Breast epithelium (tissue), 4 donors: ENCODE data around the gene CHRD. TPM values are rescaled to one million over a fixed set of nuclear protein-coding genes. Genes with fewer than 3 reads are reported as not detected.

Experiments
- DNase-seq, 2 donors: peaks; one replicate each; pipeline ENCODE4 v3.0.0-alpha.2; 2019; ENCODE audit warnings: low spot score in 2 of 2
- H3K27ac ChIP-seq, 2 donors: fragments of 200-600 bp; sonication (generic) in 1 of 2; one replicate each; pipeline ENCODE4 v1.5.1; 2016 to 2019; ENCODE audit warnings: mild to moderate bottlenecking in 1 of 2
- H3K27me3 ChIP-seq, 2 donors: fragments of 200-600 bp; sonication (generic) in 1 of 2; one replicate each; pipeline versions ENCODE4 v1.5.1 to v1.6.0; 2017 to 2019; ENCODE audit warnings: control low read depth in 1 of 2, mild to moderate bottlenecking in 1 of 2
- H3K36me3 ChIP-seq: fragments of 200-600 bp; one replicate; pipeline ENCODE4 v1.5.1; 2019
- H3K4me1 ChIP-seq, 2 donors: fragments of 200-600 bp; sonication (generic); one replicate each; pipeline ENCODE4 v1.5.1; 2016 to 2019; ENCODE audit warnings: control low read depth in 1 of 2
- H3K4me3 ChIP-seq, 3 donors: fragments of 200-600 bp; sonication (generic); 1 replicate in 2 of 3; 2 replicates in 1 of 3; pipeline ENCODE4 v1.5.1; 2016 to 2019; ENCODE audit warnings: mild to moderate bottlenecking in 3 of 3, moderate library complexity in 2 of 3
- H3K9me3 ChIP-seq, 2 donors: fragments of 200-600 bp; sonication (generic) in 1 of 2; one replicate each; pipeline ENCODE4 v1.5.1; 2016 to 2019; ENCODE audit warnings: control low read depth in 1 of 2
- CTCF ChIP-seq, 3 donors: fragments of 450-650 bp; IDR thresholded peaks; one replicate each; pipeline ENCODE4 v1.5.1; 2016 to 2017; ENCODE audit warnings: antibody characterized with exemption in 3 of 3, mild to moderate bottlenecking in 3 of 3, moderate library complexity in 3 of 3
- POLR2A ChIP-seq: fragments of 450-650 bp; IDR thresholded peaks from one replicate; pipeline ENCODE4 v1.6.1; 2016; ENCODE audit warnings: antibody characterized with exemption, mild to moderate bottlenecking, moderate library complexity
- POLR2AphosphoS5 ChIP-seq, 3 donors: sonication (generic); formaldehyde crosslinking; IDR thresholded peaks; one replicate each; pipeline ENCODE4 v1.6.1; 2017; ENCODE audit warnings: antibody characterized with exemption in 3 of 3
- intact Hi-C: fragments of 100-400 bp; cut with DNase I; formaldehyde crosslinking; loops from one replicate; pipeline ENCODE4 v1.15.1; 2023; ENCODE audit warnings: low total_unique reads
- total RNA-seq, 3 donors: library from RNA; depleted of rRNA; stranded (reverse); fragments of >200 nt; gene quantifications; one replicate each; pipeline ENCODE4 v1.1.0, GENCODE V29; 2016

CHRD gene
- total RNA-seq, 3 donors from 2014 or later, result 9.6 to 20.3 (median 12.1) TPM

GRCh38 chr3:184395320-184395660 lies 15.4 kb downstream of the CHRD start:
- no peak for DNase-seq
- TF ChIP-seq CTCF (IDR thresholded peaks at IDR 0.05), result no peak
- TF ChIP-seq POLR2AphosphoS5 (IDR thresholded peaks at IDR 0.05), result no peak
- no peak for TF ChIP-seq POLR2A
- Histone ChIP-seq H3K9me3 (no peaks in the 10 kb centered on the region), H3K27me3 (no peaks in the 10 kb centered on the region), H3K4me1 (no peaks in the 10 kb centered on the region), H3K4me3 (no peak overlapping the region), H3K27ac (no peak overlapping the region), H3K36me3 (no peaks in the 10 kb centered on the region)
- intact Hi-C loops, result no loop called here

- Histone ChIP-seq H3K4me3 (no peak overlapping the region), H3K36me3 (no peaks in the 10 kb centered on the region), H3K27ac (peak overlapping the region; percentile 54 to 71), H3K9me3 (no peaks in the 10 kb centered on the region), H3K27me3 (no peaks in the 10 kb centered on the region), H3K4me1 (no peaks in the 10 kb centered on the region)
- intact Hi-C loops, result no loop called here
- no peak for TF ChIP-seq POLR2AphosphoS5 (IDR thresholded peaks at IDR 0.05)
- TF ChIP-seq POLR2A, result no peak
- TF ChIP-seq CTCF (IDR thresholded peaks at IDR 0.05), result no peak
- DNase-seq, result no peak
Observed at GRCh38 chr3:184399410-184399809, 19.6 kb downstream of the CHRD start.

- H3K36me3 ChIP-seq, result no peaks in the 10 kb centered on the region
- TF ChIP-seq POLR2A (no peak), POLR2AphosphoS5 (IDR thresholded peaks at IDR 0.05) (no peak), CTCF (IDR thresholded peaks at IDR 0.05) (no peak)
- intact Hi-C loops, result no loop called here
- no peak overlapping the region for H3K4me3 ChIP-seq
- no peak for DNase-seq
- H3K4me1 ChIP-seq, result no peaks in the 10 kb centered on the region
- no peak overlapping the region for H3K27ac ChIP-seq
- no peaks in the 10 kb centered on the region for H3K9me3 ChIP-seq
- no peaks in the 10 kb centered on the region for H3K27me3 ChIP-seq
Observed at GRCh38 chr3:184405075-184406030, 25.5 kb downstream of the CHRD start.

- no peaks in the 10 kb centered on the region for H3K36me3 ChIP-seq
- no peaks in the 10 kb centered on the region for H3K9me3 ChIP-seq
- H3K4me1 ChIP-seq, result no peaks in the 10 kb centered on the region
- no peaks in the 10 kb centered on the region for H3K27me3 ChIP-seq
- intact Hi-C loops, result loop anchor here (2.0 kb wide), 1 partner anchor 59 kb away; no protein-coding TSS in a partner anchor
- TF ChIP-seq POLR2AphosphoS5 (IDR thresholded peaks at IDR 0.05) (no peak), POLR2A (no peak), CTCF (IDR thresholded peaks at IDR 0.05) (no peak)
- no peak overlapping the region for H3K27ac ChIP-seq
- DNase-seq, result no peak
- H3K4me3 ChIP-seq, result no peak overlapping the region
Observed at GRCh38 chr3:184409331-184409926, 29.6 kb downstream of the CHRD start.

- Histone ChIP-seq H3K4me3 (no peak overlapping the region), H3K9me3 (no peaks in the 10 kb centered on the region), H3K4me1 (no peaks in the 10 kb centered on the region), H3K36me3 (no peaks in the 10 kb centered on the region), H3K27ac (no peak overlapping the region), H3K27me3 (no peaks in the 10 kb centered on the region)
- intact Hi-C loops, result loop anchor here (2.0 kb wide), 1 partner anchor 59 kb away; no protein-coding TSS in a partner anchor
- TF ChIP-seq POLR2A (no peak), POLR2AphosphoS5 (IDR thresholded peaks at IDR 0.05) (no peak), CTCF (IDR thresholded peaks at IDR 0.05) (no peak)
- DNase-seq, result no peak
Observed at GRCh38 chr3:184409946-184410500, 30.2 kb downstream of the CHRD start.
